Measurements from ENCODE around the gene CA10.

- TF ChIP-seq POLR2A (IDR thresholded peaks at IDR 0.05) (no peak), POLR2AphosphoS5 (IDR thresholded peaks at IDR 0.05) (no peak)
- TF ChIP-seq, protein P1, sequence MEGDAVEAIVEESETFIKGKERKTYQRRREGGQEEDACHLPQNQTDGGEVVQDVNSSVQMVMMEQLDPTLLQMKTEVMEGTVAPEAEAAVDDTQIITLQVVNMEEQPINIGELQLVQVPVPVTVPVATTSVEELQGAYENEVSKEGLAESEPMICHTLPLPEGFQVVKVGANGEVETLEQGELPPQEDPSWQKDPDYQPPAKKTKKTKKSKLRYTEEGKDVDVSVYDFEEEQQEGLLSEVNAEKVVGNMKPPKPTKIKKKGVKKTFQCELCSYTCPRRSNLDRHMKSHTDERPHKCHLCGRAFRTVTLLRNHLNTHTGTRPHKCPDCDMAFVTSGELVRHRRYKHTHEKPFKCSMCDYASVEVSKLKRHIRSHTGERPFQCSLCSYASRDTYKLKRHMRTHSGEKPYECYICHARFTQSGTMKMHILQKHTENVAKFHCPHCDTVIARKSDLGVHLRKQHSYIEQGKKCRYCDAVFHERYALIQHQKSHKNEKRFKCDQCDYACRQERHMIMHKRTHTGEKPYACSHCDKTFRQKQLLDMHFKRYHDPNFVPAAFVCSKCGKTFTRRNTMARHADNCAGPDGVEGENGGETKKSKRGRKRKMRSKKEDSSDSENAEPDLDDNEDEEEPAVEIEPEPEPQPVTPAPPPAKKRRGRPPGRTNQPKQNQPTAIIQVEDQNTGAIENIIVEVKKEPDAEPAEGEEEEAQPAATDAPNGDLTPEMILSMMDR (IDR thresholded peaks at IDR 0.05), result no peak
Measured at GRCh38 chr17:52084176-52084575, 74.3 kb downstream of the CA10 start.

Data from sigmoid colon (tissue), 4 donors.